GM06990 (cell line): ENCODE results near the gene SMARCC1.

Experiments
- DNase-seq: peaks from one replicate; pipeline ENCODE4 v3.0.0-alpha.2; 2011; ENCODE audit not compliant: insufficient read length; ENCODE audit errors: extremely low read depth
- H3K27me3 ChIP-seq: replicated peaks from 2 replicates; pipeline ENCODE4 v1.6.0; 2011; ENCODE audit warnings: low read length; ENCODE audit not compliant: control insufficient read depth, insufficient read depth
- H3K36me3 ChIP-seq: 2 replicates; pipeline ENCODE4 v1.5.1; 2011; ENCODE audit warnings: low read length; ENCODE audit not compliant: control insufficient read depth, insufficient read depth
- H3K4me3 ChIP-seq: replicated peaks from 2 replicates; pipeline ENCODE4 v1.5.1; 2011; ENCODE audit warnings: low read depth, mild to moderate bottlenecking, control low read depth, low read length
- TF ChIP-seq, protein P1 (sequence below): IDR thresholded peaks from 2 replicates; pipeline ENCODE4 v1.5.1; 2011; ENCODE audit warnings: low read length, control low read depth, mild to moderate bottlenecking, inconsistent platforms; ENCODE audit not compliant: insufficient read depth, poor library complexity, severe bottlenecking

Gene SMARCC1

DNA sequence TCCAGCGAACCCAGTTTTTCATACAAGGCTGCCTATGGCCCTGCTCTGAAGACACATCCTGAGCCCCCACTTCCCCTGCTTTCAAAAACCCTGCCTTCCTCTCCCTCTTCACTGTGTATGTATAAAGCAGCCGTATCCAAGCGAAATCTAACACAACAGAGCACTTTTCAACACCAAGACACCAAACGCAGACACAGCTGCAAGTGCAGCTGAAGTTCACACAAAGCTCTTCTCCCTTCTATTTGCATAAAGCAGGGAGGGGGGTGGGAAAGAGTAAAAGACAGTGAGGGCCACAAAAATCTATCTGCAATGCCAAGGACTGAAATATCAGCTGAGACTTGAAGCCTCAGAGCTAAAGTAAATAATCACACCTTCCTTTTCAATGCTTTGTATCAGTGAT lies 168.0 kb downstream of the SMARCC1 start:
- peaks cover 16% of the 10 kb centered on the region for H3K36me3 ChIP-seq
- H3K27me3 ChIP-seq: no peaks in the 10 kb centered on the region
- TF ChIP-seq, protein P1, sequence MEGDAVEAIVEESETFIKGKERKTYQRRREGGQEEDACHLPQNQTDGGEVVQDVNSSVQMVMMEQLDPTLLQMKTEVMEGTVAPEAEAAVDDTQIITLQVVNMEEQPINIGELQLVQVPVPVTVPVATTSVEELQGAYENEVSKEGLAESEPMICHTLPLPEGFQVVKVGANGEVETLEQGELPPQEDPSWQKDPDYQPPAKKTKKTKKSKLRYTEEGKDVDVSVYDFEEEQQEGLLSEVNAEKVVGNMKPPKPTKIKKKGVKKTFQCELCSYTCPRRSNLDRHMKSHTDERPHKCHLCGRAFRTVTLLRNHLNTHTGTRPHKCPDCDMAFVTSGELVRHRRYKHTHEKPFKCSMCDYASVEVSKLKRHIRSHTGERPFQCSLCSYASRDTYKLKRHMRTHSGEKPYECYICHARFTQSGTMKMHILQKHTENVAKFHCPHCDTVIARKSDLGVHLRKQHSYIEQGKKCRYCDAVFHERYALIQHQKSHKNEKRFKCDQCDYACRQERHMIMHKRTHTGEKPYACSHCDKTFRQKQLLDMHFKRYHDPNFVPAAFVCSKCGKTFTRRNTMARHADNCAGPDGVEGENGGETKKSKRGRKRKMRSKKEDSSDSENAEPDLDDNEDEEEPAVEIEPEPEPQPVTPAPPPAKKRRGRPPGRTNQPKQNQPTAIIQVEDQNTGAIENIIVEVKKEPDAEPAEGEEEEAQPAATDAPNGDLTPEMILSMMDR: no peak
- no peak overlapping the region for H3K4me3 ChIP-seq
- DNase-seq: no peak

DNA sequence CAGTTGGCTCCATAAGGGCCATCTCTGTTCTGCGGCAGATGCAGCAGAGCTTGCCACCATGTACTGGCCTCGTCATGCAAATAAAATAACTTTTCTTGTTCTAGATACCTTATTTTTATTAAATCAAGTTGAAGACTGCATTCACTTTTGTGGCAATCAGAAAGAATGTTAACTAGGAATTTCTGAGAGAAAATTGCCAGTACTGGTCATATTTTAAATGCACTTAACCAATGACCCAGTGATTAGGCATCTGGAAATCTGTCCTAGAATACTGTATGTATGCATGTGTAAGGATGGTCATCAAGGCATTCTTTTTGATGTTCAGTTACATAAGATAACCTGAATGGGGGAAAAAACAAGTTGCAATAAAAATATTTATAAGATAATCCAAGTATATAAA lies 168.8 kb downstream of the SMARCC1 start:
- no peak for DNase-seq
- TF ChIP-seq, protein P1: no peak
- H3K4me3 ChIP-seq: no peak overlapping the region
- peaks cover 18% of the 10 kb centered on the region for H3K36me3 ChIP-seq
- H3K27me3 ChIP-seq: no peaks in the 10 kb centered on the region

DNA sequence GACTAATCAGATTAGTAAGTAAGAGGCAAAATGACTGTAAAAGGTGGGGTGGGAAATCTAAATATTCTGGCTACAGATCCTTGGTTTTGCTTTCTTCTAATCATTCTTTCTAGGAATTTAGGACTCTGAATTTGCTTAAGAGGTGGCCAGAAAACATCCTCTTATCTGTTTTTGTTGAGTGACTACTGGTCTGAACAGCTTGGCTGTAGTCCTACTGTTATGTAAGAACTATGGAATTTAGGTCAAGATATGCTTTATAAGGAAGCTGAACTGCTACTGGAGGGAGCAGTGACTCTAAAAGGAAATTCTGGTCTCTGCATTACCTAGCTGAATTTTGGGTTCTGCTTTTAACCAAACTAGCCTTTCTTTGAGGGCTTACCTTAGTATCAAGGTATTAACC lies 169.5 kb downstream of the SMARCC1 start:
- Histone ChIP-seq H3K36me3 (peaks cover 17% of the 10 kb centered on the region), H3K4me3 (no peak overlapping the region), H3K27me3 (no peaks in the 10 kb centered on the region)
- TF ChIP-seq, protein P1: no peak
- DNase-seq: no peak

DNA sequence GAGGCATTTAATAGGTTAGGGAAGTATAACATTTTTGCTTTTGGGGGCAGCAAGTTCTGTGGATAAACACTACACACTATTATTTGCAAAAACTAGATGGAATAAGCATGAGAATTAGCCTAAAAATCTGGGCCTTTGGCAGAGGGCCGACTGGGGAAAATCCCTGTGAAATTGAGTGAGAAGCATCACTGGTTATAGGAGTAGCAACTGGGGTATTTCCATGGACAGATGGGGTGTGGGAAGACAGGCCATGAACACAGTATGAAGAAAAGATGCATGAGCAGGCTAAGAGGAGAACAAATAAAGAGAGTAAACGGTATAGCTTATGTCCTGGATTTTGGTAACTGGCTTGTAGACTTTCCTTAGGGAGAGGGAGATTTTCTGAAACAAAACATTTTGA lies 170.1 kb downstream of the SMARCC1 start:
- H3K4me3 ChIP-seq: no peak overlapping the region
- peaks cover 16% of the 10 kb centered on the region for H3K36me3 ChIP-seq
- no peak for DNase-seq
- TF ChIP-seq, protein P1: no peak
- H3K27me3 ChIP-seq: no peaks in the 10 kb centered on the region

DNA sequence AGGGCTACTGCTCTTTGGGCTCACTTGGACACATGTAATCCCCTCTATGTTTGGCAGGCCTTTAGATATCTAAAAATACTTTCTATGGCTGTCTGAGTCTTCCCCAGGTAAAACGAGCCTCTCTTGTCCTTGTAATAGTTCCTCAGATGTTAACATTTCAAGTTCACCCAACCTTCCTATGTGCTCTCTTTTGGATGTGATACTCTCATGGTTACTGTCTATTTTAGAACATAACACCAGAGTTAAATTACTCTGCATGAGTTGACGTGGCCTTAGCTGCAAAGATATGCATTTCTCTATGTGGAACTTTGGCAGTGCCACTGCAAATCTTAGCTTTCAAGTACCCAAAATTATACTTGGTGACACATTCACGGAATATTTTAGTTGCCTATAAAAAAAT lies 171.1 kb downstream of the SMARCC1 start:
- Histone ChIP-seq H3K27me3 (no peaks in the 10 kb centered on the region), H3K4me3 (no peak overlapping the region), H3K36me3 (peaks cover 16% of the 10 kb centered on the region)
- TF ChIP-seq, protein P1: no peak
- DNase-seq: no peak

DNA sequence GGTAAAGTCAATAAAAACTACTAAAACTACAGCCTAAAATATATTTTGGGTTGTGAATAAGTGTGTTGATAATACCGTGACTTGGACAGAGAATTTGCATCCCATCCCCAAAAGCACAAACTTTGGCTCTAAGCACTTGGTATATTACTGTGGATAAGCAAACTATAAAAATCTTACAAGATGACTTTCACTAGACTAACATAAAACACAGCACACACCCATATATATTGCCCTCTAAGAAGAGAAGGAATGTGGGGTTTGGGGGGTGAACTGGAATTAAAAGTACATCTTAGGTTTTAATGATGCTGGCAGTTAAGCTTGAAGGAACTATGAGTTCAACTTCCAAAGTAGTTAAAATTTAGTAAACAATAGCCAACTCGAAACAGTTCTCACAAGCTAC lies 174.4 kb downstream of the SMARCC1 start:
- no peaks in the 10 kb centered on the region for H3K27me3 ChIP-seq
- TF ChIP-seq, protein P1: no peak
- DNase-seq: no peak
- no peak overlapping the region for H3K4me3 ChIP-seq
- peaks cover 15% of the 10 kb centered on the region for H3K36me3 ChIP-seq
